Measurements from ENCODE around the gene ZMYND8. TPM values are rescaled to one million over a fixed set of nuclear protein-coding genes. Genes with fewer than 3 reads are reported as not detected.

Gene ZMYND8
- total RNA-seq, 1 experiment from 2014 or later: 44.1 TPM

GRCh38 chr20:47164140-47164539 lies 192.4 kb downstream of the ZMYND8 start:
- H3K4me3 ChIP-seq (ENCODE audit: low read length): no peak overlapping the region
- H3K4me1 ChIP-seq (ENCODE audit: low read length): no peaks in the 10 kb centered on the region
- H2AFZ ChIP-seq (ENCODE audit: low read length): no peak overlapping the region
- H3K27me3 ChIP-seq (ENCODE audit: low read length): no peaks in the 10 kb centered on the region
- H3K4me2 ChIP-seq (ENCODE audit: low read depth, low read length, poor library complexity, severe bottlenecking): no peak overlapping the region
- no peaks in the 10 kb centered on the region for H3K79me2 ChIP-seq (ENCODE audit: low read length)
- no peak overlapping the region for H3K9ac ChIP-seq (ENCODE audit: low read length)
- H3K9me2 ChIP-seq (replicated peaks; ENCODE audit: insufficient read depth, low read length): no peaks in the 10 kb centered on the region
- H3K36me3 ChIP-seq (ENCODE audit: insufficient read depth, low read length): no peaks in the 10 kb centered on the region
- no peaks in the 10 kb centered on the region for H4K20me1 ChIP-seq (ENCODE audit: insufficient read depth, low read depth, low read length)
- no peak overlapping the region for H3K27ac ChIP-seq (ENCODE audit: low read length)
- no peak for DNase-seq
- H3K9me3 ChIP-seq (ENCODE audit: low read length): no peaks in the 10 kb centered on the region

DNA sequence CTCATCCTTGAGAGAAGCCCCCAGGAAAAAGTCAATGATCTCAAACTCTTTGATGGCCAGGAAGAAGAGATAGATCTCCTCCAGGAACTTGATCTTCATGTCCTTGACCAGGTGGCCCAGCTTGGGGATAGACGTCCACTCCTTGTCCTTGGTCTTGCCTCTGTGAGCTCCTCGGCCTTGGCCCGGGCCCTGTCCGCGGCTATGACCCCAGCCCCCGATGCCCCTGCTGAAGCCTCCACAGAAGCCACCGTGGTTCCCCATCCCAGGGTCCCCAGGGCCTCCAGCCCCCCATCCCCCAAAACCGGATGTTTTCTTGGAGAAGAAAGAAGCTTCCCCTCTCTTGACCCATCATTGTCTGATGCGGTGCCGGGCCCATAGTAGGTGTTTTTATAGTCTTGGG lies 195.1 kb downstream of the ZMYND8 start:
- H3K9ac ChIP-seq (ENCODE audit: low read length): no peak overlapping the region
- DNase-seq: no peak
- no peaks in the 10 kb centered on the region for H4K20me1 ChIP-seq (ENCODE audit: insufficient read depth, low read depth, low read length)

DNA sequence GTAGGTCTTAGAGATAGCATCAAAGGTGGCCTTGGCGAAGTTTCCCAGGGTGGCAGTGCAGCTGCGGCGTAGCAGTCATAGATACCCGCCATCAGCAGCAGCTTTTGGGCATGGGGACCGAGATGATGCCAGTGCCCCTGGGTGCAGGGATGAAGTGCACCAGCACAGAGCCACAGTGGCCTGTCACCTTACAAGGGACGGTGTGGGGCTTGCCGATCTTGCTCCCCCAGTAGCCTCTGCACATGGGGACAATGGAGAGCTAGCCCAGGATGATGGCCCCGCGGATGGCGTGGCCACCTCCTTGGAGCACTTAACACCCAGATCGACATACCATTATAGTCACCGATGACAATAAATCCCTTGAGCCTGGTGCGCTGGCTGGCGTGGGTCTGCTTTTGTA lies 195.5 kb downstream of the ZMYND8 start:
- no peaks in the 10 kb centered on the region for H4K20me1 ChIP-seq (ENCODE audit: insufficient read depth, low read depth, low read length)
- H3K27ac ChIP-seq (ENCODE audit: low read length): no peak overlapping the region
- no peaks in the 10 kb centered on the region for H3K9me2 ChIP-seq (replicated peaks; ENCODE audit: insufficient read depth, low read length)
- no peaks in the 10 kb centered on the region for H3K9me3 ChIP-seq (ENCODE audit: low read length)
- H3K9ac ChIP-seq (ENCODE audit: low read length): no peak overlapping the region
- H3K4me3 ChIP-seq (ENCODE audit: low read length): no peak overlapping the region
- no peak overlapping the region for H3K4me2 ChIP-seq (ENCODE audit: low read depth, low read length, poor library complexity, severe bottlenecking)
- no peak overlapping the region for H2AFZ ChIP-seq (ENCODE audit: low read length)
- H3K79me2 ChIP-seq (ENCODE audit: low read length): no peaks in the 10 kb centered on the region
- H3K27me3 ChIP-seq (ENCODE audit: low read length): no peaks in the 10 kb centered on the region
- no peaks in the 10 kb centered on the region for H3K36me3 ChIP-seq (ENCODE audit: insufficient read depth, low read length)
- DNase-seq: no peak
- no peaks in the 10 kb centered on the region for H3K4me1 ChIP-seq (ENCODE audit: low read length)

More for the DNA sequence above, 195.1 kb downstream of the ZMYND8 start:
- Histone ChIP-seq H3K4me1 (ENCODE audit: low read length) (no peaks in the 10 kb centered on the region), H3K4me2 (ENCODE audit: low read depth, low read length, poor library complexity, severe bottlenecking) (no peak overlapping the region), H3K27me3 (ENCODE audit: low read length) (no peaks in the 10 kb centered on the region), H3K27ac (ENCODE audit: low read length) (no peak overlapping the region), H2AFZ (ENCODE audit: low read length) (no peak overlapping the region), H3K79me2 (ENCODE audit: low read length) (no peaks in the 10 kb centered on the region), H3K9me2 (replicated peaks; ENCODE audit: insufficient read depth, low read length) (no peaks in the 10 kb centered on the region), H3K4me3 (ENCODE audit: low read length) (no peak overlapping the region), H3K9me3 (ENCODE audit: low read length) (no peaks in the 10 kb centered on the region), H3K36me3 (ENCODE audit: insufficient read depth, low read length) (no peaks in the 10 kb centered on the region)

DNA sequence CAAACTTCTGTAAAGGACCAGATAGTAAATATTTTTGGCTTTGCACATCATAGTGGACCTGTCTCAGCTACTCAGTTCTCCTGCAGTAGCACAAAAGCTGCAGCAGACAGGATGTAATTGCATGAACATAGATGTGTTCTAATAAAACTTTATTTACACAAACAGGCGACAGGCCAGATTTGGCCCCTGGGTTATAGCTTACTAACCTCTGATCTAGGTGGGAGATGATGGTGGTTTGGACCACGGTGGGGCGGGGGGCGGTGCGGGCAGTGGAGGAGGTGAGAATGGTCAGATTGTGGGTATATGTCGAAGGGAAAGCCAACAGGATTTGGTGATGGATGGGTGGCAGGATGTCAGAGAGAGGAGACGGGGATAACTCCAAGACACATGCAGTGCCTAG lies 196.3 kb downstream of the ZMYND8 start:
- no peaks in the 10 kb centered on the region for H4K20me1 ChIP-seq (ENCODE audit: insufficient read depth, low read depth, low read length)
- no peak for DNase-seq

More for the DNA sequence above, 196.3 kb downstream of the ZMYND8 start:
- Histone ChIP-seq H3K27ac (ENCODE audit: low read length) (no peak overlapping the region), H3K27me3 (ENCODE audit: low read length) (no peaks in the 10 kb centered on the region), H3K9me2 (replicated peaks; ENCODE audit: insufficient read depth, low read length) (no peaks in the 10 kb centered on the region), H3K4me2 (ENCODE audit: low read depth, low read length, poor library complexity, severe bottlenecking) (no peak overlapping the region), H3K36me3 (ENCODE audit: insufficient read depth, low read length) (no peaks in the 10 kb centered on the region), H3K4me1 (ENCODE audit: low read length) (no peaks in the 10 kb centered on the region), H3K9ac (ENCODE audit: low read length) (no peak overlapping the region), H3K4me3 (ENCODE audit: low read length) (no peak overlapping the region), H2AFZ (ENCODE audit: low read length) (no peak overlapping the region), H3K79me2 (ENCODE audit: low read length) (no peaks in the 10 kb centered on the region), H3K9me3 (ENCODE audit: low read length) (no peaks in the 10 kb centered on the region)

Small RNAs within 50 kb of the gene (small RNA-seq; reads per million reads assigned to genes)
- not detected for gene MIR3616

Other genes starting within 250 kb of the ZMYND8 start
- gene NCOA3, start 145.2 kb upstream of the ZMYND8 start, total RNA-seq (2014; rRNA removed; shearing (Covaris generic); ENCODE audit: low replicate concordance): 67.2 and 90.0 TPM in 2 replicates